DMS114 treated with DMSO at 0.1 percent for 48 hours (cell line): Measurements from ENCODE around the gene MLXIP.

Source experiments
- DNase-seq: peaks from one replicate; lab custom pipeline; 2025; ENCODE audit not compliant: unreplicated experiment; lab: John Stamatoyannopoulos, UW

The MLXIP gene

GRCh38 chr12:122123761-122124145 is 45.2 kb downstream of the MLXIP start:
- no peak for DNase-seq

GRCh38 chr12:122124370-122124769 is 45.8 kb downstream of the MLXIP start:
- DNase-seq, result no peak

- DNase-seq, result no peak
Measured at GRCh38 chr12:122125452-122126341, 47.1 kb downstream of the MLXIP start.

- DNase-seq, result no peak
Measured at GRCh38 chr12:122126342-122126635, 47.7 kb downstream of the MLXIP start.

GRCh38 chr12:122126713-122127597 is 48.4 kb downstream of the MLXIP start:
- peak; percentile 11 for DNase-seq

- DNase-seq, result no peak
Measured at GRCh38 chr12:122127839-122128238, 49.3 kb downstream of the MLXIP start.

- no peak for DNase-seq
Measured at GRCh38 chr12:122128481-122128880, 49.9 kb downstream of the MLXIP start.

- no peak for DNase-seq
Measured at GRCh38 chr12:122129131-122129530, 50.6 kb downstream of the MLXIP start.

GRCh38 chr12:122130150-122130549 is 51.6 kb downstream of the MLXIP start:
- no peak for DNase-seq

- no peak for DNase-seq
Measured at GRCh38 chr12:122133192-122133950, 54.8 kb downstream of the MLXIP start.

- no peak for DNase-seq
Measured at GRCh38 chr12:122135437-122136031, 57.0 kb downstream of the MLXIP start.

- no peak for DNase-seq
Measured at GRCh38 chr12:122137229-122137628, 58.7 kb downstream of the MLXIP start.

- no peak for DNase-seq
Measured at GRCh38 chr12:122137681-122138080, 59.1 kb downstream of the MLXIP start.

- DNase-seq, result no peak
Measured at GRCh38 chr12:122138181-122138580, 59.6 kb downstream of the MLXIP start.

- no peak for DNase-seq
Measured at GRCh38 chr12:122138616-122139015, 60.1 kb downstream of the MLXIP start.

GRCh38 chr12:122139266-122139665 is 60.7 kb downstream of the MLXIP start:
- no peak for DNase-seq

GRCh38 chr12:122139941-122140340 is 61.4 kb downstream of the MLXIP start:
- DNase-seq, result no peak

GRCh38 chr12:122140467-122141257 is 62.1 kb downstream of the MLXIP start:
- DNase-seq, result no peak

- DNase-seq, result no peak
Measured at GRCh38 chr12:122141911-122142725, 63.6 kb downstream of the MLXIP start.
